HEK293T (cell line): Measurements from ENCODE around the gene RAD23A.
A peak's percentile ranks its signal among the peaks of the same experiment; 100 is the strongest.
"Not testable (repeated sequence)": the region's sequence is repeated elsewhere in the genome, so short reads cannot be mapped to it uniquely, and the experiment has no call there.

Source experiments
- CTCF ChIA-PET: fragments of 350-600 bp; formaldehyde crosslinking; extraction: SDS; loops from one replicate; lab custom pipeline; 2021; ENCODE audit warnings: antibody characterized with exemption, inconsistent platforms; lab: Yijun Ruan, JAX
- POLR2A ChIA-PET: fragments of 350-600 bp; formaldehyde crosslinking; extraction: SDS; loops from one replicate; lab custom pipeline; 2020; ENCODE audit warnings: antibody characterized with exemption, inconsistent platforms; lab: Yijun Ruan, JAX
- DNase-seq: peaks from one replicate; pipeline ENCODE4 v3.0.0; 2012; ENCODE audit warnings: mixed read lengths; ENCODE audit errors: extremely low spot score
- ARNT ChIP-seq: fragments of 450-650 bp; IDR thresholded peaks from 2 replicates; pipeline ENCODE4 v1.6.1; 2017; ENCODE audit warnings: mild to moderate bottlenecking
- BHLHE40 ChIP-seq: fragments of 450-650 bp; IDR thresholded peaks from 2 replicates; pipeline ENCODE4 v1.6.1; 2016; ENCODE audit warnings: mild to moderate bottlenecking, moderate library complexity, borderline replicate concordance
- CTBP1 ChIP-seq: fragments of 450-650 bp; IDR thresholded peaks from 2 replicates; pipeline ENCODE4 v1.6.1; 2016; ENCODE audit warnings: borderline replicate concordance
- ELF4 ChIP-seq: fragments of 450-650 bp; IDR thresholded peaks from 2 replicates; pipeline ENCODE4 v1.6.1; 2017; ENCODE audit warnings: antibody characterized with exemption
- FOXA1 ChIP-seq: fragments of 450-650 bp; IDR thresholded peaks from 2 replicates; pipeline ENCODE4 v1.6.1; 2016; ENCODE audit warnings: mild to moderate bottlenecking
- FOXK2 ChIP-seq: fragments of 450-650 bp; IDR thresholded peaks from 2 replicates; pipeline ENCODE4 v1.6.1; 2016; ENCODE audit warnings: mild to moderate bottlenecking
- FOXM1 ChIP-seq: fragments of 450-650 bp; IDR thresholded peaks from 2 replicates; pipeline ENCODE4 v1.6.1; 2017; ENCODE audit warnings: mild to moderate bottlenecking, borderline replicate concordance
- HDGF ChIP-seq: fragments of 450-650 bp; IDR thresholded peaks from 2 replicates; pipeline ENCODE4 v1.6.1; 2017; ENCODE audit warnings: antibody characterized with exemption, borderline replicate concordance
- L3MBTL2 ChIP-seq: fragments of 450-650 bp; conservative IDR thresholded peaks from 2 replicates; pipeline ENCODE4 v1.6.1; 2016; ENCODE audit warnings: mild to moderate bottlenecking
- LEF1 ChIP-seq: fragments of 450-650 bp; IDR thresholded peaks from 2 replicates; pipeline ENCODE4 v1.6.1; 2017; ENCODE audit warnings: mild to moderate bottlenecking, borderline replicate concordance
- NFRKB ChIP-seq: fragments of 450-650 bp; IDR thresholded peaks from 2 replicates; pipeline ENCODE4 v1.6.1; 2016; ENCODE audit warnings: mild to moderate bottlenecking, moderate library complexity
- SP1 ChIP-seq: fragments of 450-650 bp; IDR thresholded peaks from 2 replicates; pipeline ENCODE4 v1.6.1; 2017
- SUZ12 ChIP-seq: fragments of 450-650 bp; IDR thresholded peaks from 2 replicates; pipeline ENCODE4 v1.6.1; 2016; ENCODE audit warnings: mild to moderate bottlenecking
- TARDBP ChIP-seq: fragments of 450-650 bp; IDR thresholded peaks from 2 replicates; pipeline ENCODE4 v1.6.1; 2016
- ZNF384 ChIP-seq: fragments of 450-650 bp; IDR thresholded peaks from 2 replicates; pipeline ENCODE4 v1.6.1; 2016
- TF ChIP-seq, protein P1 (sequence below): fragments of 450-650 bp; IDR thresholded peaks from 2 replicates; pipeline ENCODE4 v1.6.1; 2016

Gene RAD23A

DNA sequence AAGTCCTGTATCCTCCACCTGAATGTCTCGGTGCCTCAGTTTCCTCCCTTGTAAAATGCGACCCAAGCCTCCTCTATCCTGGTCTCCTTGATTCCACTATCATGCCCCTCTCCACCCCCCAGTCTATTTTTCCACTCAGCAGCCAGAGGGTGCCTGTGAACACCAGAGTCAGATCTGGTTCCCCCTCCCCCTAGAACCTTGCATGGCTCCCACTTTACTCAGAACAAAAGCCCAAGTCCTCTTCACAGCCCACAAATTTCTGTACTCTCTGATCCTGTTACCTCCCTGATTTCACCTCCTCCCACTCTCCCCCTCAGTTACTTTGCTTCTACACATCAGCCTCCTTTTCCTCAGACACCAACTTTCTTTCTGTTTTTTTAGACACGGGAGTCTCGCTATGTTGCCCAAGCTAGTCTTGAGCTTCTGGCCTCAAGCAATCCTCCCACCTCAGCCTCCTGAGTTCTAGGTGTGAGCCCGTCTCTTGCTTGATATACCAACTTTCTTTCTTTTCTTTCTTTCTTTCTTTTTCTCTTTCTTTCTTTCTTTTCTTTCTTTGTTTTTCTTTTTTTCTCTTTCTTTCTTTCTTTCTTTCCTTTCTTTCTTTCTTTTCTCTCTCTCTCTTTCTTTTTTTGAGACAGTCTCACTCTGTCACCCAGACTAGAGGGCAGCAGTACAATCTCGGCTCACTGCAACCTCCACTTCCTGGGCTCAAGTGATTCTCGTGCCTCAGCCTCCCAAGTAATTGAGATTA lies 24.6 kb downstream of the RAD23A start:
- POLR2A ChIA-PET: no interaction called here
- no peak for DNase-seq
- TF ChIP-seq SP1: no peak
- no peak for TF ChIP-seq FOXM1
- TF ChIP-seq ZNF384: no peak
- TF ChIP-seq BHLHE40: no peak
- TF ChIP-seq SUZ12: no peak
- no peak for TF ChIP-seq FOXA1
- TF ChIP-seq TARDBP: no peak
- TF ChIP-seq CTBP1: no peak
- TF ChIP-seq, protein P1, sequence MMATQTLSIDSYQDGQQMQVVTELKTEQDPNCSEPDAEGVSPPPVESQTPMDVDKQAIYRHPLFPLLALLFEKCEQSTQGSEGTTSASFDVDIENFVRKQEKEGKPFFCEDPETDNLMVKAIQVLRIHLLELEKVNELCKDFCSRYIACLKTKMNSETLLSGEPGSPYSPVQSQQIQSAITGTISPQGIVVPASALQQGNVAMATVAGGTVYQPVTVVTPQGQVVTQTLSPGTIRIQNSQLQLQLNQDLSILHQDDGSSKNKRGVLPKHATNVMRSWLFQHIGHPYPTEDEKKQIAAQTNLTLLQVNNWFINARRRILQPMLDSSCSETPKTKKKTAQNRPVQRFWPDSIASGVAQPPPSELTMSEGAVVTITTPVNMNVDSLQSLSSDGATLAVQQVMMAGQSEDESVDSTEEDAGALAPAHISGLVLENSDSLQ: no peak
- no peak for TF ChIP-seq NFRKB
- TF ChIP-seq FOXK2: no peak
- TF ChIP-seq LEF1: no peak
- TF ChIP-seq ARNT: no peak
- TF ChIP-seq ELF4: no peak
- no peak for TF ChIP-seq L3MBTL2
- CTCF ChIA-PET: interaction anchor here (0.9 to 1.4 kb wide), 2 partner anchors 7 to 64 kb away, joined by 3 to 4 read pairs; no protein-coding TSS in a partner anchor

DNA sequence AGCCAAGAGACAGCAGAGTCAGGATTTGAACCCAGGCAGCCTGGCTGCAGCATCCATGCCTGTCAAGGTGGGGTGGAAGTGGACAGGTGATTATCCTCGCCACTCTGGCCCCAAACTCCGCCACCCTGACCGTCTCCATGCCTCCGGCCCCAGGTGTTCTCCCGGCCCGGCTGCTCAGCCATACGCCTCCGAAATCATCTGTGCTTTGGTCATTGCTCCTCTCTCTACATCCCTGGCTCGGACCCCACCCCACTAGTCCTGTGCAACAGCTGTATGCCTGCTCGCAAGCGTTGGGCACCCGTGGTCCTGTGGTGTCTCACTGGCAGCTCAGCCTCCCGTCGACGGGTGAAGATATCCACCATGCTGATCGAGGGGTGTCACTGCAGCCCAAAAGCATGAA lies 27.6 kb downstream of the RAD23A start:
- ChIA-PET CTCF (interaction anchor here (2.6 kb wide), 1 partner anchor 8 kb away, joined by 15 read pairs; no protein-coding TSS in a partner anchor), POLR2A (no interaction called here)
- no peak for TF ChIP-seq SP1
- TF ChIP-seq BHLHE40: no peak
- TF ChIP-seq HDGF: no peak
- no peak for TF ChIP-seq ZNF384
- TF ChIP-seq TARDBP: no peak
- no peak for TF ChIP-seq FOXA1
- no peak for TF ChIP-seq NFRKB
- TF ChIP-seq SUZ12: no peak
- no peak for TF ChIP-seq L3MBTL2
- TF ChIP-seq ELF4: no peak
- TF ChIP-seq LEF1: no peak
- TF ChIP-seq ARNT: no peak
- TF ChIP-seq FOXK2: no peak
- no peak for TF ChIP-seq CTBP1
- TF ChIP-seq, protein P1: no peak
- no peak for DNase-seq

DNA sequence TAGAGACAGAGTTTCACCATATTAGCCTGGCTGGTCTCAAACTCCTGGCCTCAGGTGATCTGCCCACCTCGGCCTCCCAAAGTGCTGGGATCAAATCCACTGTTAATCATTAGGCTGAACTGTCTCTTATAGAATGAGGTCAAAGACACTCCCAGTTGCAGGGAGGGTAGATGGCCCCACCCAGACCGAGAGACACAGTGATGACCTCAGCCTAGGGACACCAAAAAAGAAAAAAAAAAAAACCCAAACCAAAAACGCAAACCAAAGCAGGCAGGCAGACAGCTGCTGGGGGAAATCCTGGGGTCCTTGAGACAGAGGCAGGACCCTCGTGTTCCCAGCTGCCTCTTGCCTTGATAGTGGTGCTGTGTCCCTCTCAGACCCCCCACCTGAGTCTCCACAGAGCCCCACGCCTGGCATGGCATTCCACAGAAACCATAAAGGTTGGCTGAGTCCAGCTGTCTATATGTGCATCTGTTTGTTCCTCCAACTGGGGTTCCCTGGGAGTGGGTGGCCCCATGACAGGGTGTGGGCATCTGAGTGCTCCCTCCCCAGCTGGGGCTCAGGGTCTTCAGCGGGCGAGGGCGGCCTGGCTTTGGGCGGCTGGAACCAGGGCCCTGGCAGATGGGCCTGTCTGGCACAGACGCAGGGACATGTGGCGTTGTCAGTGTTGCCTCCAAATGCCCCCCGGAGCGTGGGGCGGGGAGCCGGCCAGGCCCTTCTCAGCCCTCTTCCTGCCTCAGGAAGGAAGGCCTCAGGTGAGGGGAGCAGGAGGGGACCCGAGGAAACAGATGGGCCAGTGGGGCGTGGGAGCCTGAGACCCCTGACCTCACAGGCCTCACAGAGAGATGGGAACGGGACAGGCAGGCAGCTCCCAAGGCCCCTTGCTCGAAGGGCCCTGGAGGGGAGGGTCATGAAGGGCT lies 28.9 kb downstream of the RAD23A start:
- ChIA-PET POLR2A (interaction anchor here (1.1 kb wide), 1 partner anchor 9 kb away, joined by 3 read pairs; no protein-coding TSS in a partner anchor), CTCF (interaction anchor here (2.6 kb wide), 1 partner anchor 10 kb away, joined by 15 read pairs; no protein-coding TSS in a partner anchor)
- no peak for DNase-seq
- no peak for TF ChIP-seq CTBP1
- TF ChIP-seq FOXM1: no peak
- no peak for TF ChIP-seq HDGF
- no peak for TF ChIP-seq NFRKB
- TF ChIP-seq ARNT: no peak
- peak; percentile 10; the same call in 1 of the 2 replicates for TF ChIP-seq ZNF384
- TF ChIP-seq FOXA1: no peak
- TF ChIP-seq SP1: no peak

DNA sequence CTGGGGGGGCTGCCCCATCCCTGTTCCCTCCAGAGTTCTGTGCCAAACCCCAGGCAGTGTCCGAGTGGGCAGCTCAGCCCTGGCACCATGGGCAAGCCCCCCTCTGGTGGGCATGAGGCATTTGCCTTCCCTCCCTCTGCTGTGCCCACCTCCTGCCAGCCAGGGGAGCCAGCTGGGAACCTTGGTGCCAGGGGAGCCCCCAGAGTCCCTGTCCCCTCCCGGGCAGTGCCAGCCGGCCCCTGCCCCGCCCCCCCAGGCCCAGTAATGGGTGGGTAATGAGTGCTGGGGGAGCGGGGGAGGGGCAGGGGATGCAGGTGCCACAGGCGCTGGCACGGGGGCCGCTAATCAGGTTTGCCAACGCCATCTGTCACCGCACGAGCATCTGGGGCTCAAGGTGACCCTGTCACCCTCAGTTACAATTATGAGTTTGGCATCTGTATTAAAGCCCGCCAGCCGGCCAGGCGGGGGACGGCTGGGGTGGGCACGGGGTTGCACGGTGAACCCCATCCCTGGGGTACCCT lies 29.6 kb downstream of the RAD23A start:
- ChIA-PET POLR2A (interaction anchor here (1.1 kb wide), 1 partner anchor 10 kb away, joined by 3 read pairs; no protein-coding TSS in a partner anchor), CTCF (interaction anchor here (2.4 to 2.6 kb wide), 2 partner anchors 10 kb away, joined by 15 to 25 read pairs; no protein-coding TSS in a partner anchor)
- TF ChIP-seq CTBP1: no peak
- TF ChIP-seq FOXM1: no peak
- no peak for TF ChIP-seq ARNT
- no peak for TF ChIP-seq FOXA1
- TF ChIP-seq SUZ12: no peak
- TF ChIP-seq SP1: no peak
- TF ChIP-seq FOXK2: no peak
- TF ChIP-seq ELF4: no peak
- TF ChIP-seq BHLHE40: no peak
- no peak for TF ChIP-seq L3MBTL2
- TF ChIP-seq, protein P1: no peak

DNA sequence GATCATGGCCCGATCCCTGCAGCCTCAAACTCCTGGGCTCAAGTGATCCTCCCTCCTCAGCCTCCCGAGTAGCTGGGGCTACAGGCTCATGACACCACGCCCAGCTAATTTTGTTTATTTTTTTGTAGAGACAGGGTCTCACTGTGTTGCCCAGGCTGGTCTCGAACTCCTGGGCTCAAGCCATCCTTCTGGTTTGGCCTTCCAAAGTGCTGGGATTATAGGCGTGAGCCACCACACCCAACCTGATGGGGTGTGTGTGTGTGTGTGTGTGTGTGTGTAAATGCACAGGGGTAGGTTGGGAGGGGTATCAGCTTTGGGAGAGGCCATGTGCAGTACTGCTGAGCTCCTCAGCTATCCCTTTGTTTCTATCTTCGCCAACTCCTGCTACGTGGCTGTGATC lies 30.4 kb downstream of the RAD23A start:
- POLR2A ChIA-PET, DNase-seq: not testable (repeated sequence)
- CTCF ChIA-PET: interaction anchor here (1.1 to 3.6 kb wide), 4 partner anchors 11 to 125 kb away, joined by 4 to 35 read pairs (median 28); no protein-coding TSS in a partner anchor

More for the DNA sequence above, 29.6 kb downstream of the RAD23A start:
- no peak for DNase-seq
